ENCODE measurements around the gene RFC1.

- TF ChIP-seq BRCA1 (IDR thresholded peaks at IDR 0.05), result no peak
- TF ChIP-seq BRCA1 (CRISPR knock-in tag; IDR thresholded peaks at IDR 0.05), result no peak
- TF ChIP-seq MXI1 (IDR thresholded peaks at IDR 0.05; ENCODE audit: low read depth, low read length), result no peak
- no peak for TF ChIP-seq WHSC1 (IDR thresholded peaks at IDR 0.05; ENCODE audit: low read length)
- no peak for TF ChIP-seq SMARCA4 (IDR thresholded peaks at IDR 0.05)
- no peak for TF ChIP-seq MAX (CRISPR knock-in tag; IDR thresholded peaks at IDR 0.05)
- no peak for TF ChIP-seq SP2 (IDR thresholded peaks at IDR 0.05; ENCODE audit: extremely low read depth, low read depth, low read length, poor library complexity, severe bottlenecking)
- no peak for TF ChIP-seq MECOM (CRISPR knock-in tag; IDR thresholded peaks at IDR 0.05)
- no peak for TF ChIP-seq TAF1 (IDR thresholded peaks at IDR 0.05; ENCODE audit: control insufficient read depth, extremely low read depth, insufficient read depth, low read length, severe bottlenecking)
Measured at GRCh38 chr4:39286263-39286662, 79.9 kb downstream of the RFC1 start.
